UCSD-AML1 (cell line): ENCODE measurements around the gene CDH11.

Experiments
- DNase-seq: peaks from one replicate; lab custom pipeline; 2025; ENCODE audit not compliant: unreplicated experiment; lab: John Stamatoyannopoulos, UW

The CDH11 gene

GRCh38 chr16:64982581-64982980, 139.3 kb downstream of the CDH11 start:
- DNase-seq = no peak

- no peak for DNase-seq
These were observed 140.1 kb downstream of the CDH11 start for GRCh38 chr16:64981568-64982281.

GRCh38 chr16:64977206-64977920, 144.5 kb downstream of the CDH11 start:
- DNase-seq = no peak

DNA sequence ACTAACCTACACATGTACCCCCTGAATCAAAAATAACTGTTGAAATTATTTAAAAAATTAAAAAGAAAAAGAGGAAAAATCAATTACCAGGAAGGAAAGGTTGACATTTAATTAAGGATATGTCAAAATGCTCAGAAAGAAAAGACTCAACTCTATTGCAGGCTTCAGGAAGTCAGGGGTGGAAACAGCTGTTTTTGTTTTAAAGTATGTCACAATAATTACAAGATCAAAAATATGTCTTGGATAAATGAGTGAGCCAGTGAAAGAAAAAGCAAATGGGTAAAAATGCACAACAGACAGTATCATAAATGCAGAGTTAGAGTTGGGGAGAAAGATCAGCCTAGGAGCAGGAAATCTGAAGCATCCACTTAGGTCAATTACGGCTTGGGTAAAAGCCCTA, 146.0 kb downstream of the CDH11 start:
- no peak for DNase-seq

GRCh38 chr16:64974381-64974780, 147.5 kb downstream of the CDH11 start:
- DNase-seq = no peak

DNA sequence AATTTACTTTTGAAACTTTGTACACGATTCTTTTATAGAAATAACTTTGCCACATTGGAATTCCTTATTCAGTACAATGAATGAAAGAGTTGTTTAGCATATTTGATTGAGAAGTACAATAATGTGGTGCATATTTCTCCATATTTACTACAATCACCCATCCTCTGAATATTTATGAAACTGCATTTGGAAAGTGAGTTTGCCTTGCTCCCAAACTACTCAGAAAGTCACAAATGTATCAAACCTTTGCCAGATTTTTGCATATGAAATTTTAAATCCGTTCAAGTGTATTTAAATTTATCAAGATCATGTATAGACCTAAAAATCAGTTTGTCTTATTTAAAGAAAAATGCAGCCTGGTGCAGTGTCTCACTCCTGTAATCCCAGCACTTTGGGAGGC, 148.7 kb downstream of the CDH11 start:
- no peak for DNase-seq

GRCh38 chr16:64971171-64971570, 150.7 kb downstream of the CDH11 start:
- no peak for DNase-seq

DNA sequence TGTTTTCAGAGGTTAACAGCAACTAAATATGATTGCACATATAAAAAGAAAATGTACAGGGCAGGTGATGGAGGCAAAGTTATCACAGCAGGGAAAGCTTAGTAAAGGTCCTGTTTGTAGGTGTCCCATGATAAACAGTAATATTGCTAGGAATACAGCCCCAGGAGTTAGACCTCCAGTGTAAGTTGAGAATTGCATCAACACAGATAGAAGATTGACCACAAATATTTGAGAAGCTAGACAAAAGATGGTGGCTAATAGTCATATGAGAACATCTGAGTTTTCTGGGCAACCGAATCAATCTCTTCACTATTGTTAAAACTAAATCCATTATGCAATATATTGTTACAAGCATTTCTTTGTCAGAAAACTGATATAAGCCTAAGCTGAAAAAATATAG, 152.6 kb downstream of the CDH11 start:
- DNase-seq = no peak

- DNase-seq = no peak
These were observed 153.3 kb downstream of the CDH11 start for GRCh38 chr16:64968539-64968938.

DNA sequence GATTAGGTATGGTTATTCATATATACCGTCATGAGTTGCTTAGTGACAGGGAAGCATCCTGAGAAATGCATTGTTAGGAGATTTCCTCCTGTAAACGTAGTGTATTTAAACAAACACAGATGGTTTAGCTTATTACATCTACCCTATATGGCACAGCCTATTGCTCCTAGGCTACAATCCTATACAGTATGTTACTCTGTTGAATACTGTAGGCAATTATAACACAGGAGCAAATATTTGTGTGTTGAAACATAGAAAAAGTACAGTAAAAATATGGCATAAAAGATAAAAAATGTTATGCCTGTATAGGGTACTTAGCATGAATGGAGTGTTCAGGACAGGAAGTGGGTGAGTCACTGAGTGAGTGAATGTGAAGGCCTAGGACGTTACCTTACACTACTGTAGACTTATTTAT, 157.7 kb downstream of the CDH11 start:
- DNase-seq = no peak

DNA sequence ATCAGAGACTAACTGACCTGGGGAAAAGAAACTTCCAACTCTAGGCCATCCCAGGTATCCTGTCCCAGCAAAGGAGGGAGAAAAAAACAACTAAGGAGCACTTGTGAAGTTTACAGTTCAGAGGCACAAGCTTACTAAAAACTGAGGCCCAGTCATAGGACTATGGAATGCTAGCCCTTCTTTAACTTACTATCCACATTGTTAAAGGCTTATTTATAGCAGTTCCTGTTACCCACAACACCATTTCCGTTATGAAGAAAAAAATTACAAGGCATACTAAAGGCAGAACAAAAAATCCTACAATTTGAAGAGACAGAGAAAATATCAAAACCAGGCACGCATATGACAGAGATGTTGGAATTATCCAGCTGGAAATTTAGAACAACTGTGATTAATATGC, 159.1 kb downstream of the CDH11 start:
- no peak for DNase-seq

DNA sequence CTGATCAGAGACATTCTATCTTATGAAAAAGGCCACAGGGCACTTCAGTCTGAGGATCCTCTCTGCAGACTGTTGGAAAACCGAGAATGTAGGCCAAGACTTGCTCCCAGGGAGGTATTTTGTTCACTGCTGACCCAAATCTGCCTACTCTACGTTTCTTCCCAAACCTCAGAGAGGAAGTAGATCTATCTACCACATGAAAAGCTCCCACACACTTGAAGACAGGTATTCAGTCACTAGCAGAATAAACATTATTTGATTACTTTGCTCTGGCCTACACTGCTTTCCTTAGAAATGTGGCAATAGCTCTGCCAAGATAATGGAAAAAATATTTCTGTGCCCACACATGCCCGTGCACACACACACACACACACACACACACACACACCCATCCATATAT, 164.6 kb downstream of the CDH11 start:
- DNase-seq = no peak

GRCh38 chr16:64952177-64952576, 169.7 kb downstream of the CDH11 start:
- no peak for DNase-seq

DNA sequence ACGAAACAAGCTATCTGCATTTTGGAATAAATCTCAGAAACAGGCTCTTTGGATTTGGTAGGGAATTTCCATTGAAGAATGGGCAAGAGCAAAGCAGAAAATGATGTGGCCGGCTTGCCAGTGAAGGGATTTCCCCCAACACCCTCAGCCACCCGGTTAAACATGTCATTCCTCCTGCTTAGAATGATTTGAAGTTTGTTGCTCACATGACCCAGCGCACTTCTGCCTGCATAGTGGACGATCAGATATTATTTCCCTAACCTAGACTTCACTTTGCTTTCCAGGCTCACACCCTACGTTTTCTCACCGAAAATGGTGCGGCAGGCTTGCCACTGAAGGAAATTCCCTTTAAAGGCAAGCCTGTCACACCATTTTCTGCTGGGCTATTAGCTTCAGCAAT, 170.7 kb downstream of the CDH11 start:
- DNase-seq = no peak

DNA sequence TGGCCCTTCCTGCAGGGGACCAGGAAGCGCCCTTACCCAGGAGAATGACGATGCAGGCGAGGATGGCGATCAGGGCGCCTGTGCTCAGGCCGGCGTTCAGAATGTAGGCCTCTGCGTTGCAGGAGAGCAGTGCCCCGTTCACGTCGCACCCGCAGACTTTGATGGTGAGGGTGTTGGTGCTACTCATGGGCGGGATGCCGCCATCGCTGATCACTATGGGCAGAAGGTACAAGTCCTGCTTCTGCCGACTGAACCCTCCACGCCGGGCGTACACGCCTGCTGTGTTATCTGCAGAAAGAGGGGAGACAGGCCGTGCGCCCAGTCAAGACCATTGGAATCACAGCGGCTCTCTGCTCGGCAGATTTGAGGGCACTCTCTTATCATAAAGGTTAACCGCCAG, 171.1 kb downstream of the CDH11 start:
- no peak for DNase-seq

GRCh38 chr16:64950262-64950661, 171.6 kb downstream of the CDH11 start:
- DNase-seq = no peak

DNA sequence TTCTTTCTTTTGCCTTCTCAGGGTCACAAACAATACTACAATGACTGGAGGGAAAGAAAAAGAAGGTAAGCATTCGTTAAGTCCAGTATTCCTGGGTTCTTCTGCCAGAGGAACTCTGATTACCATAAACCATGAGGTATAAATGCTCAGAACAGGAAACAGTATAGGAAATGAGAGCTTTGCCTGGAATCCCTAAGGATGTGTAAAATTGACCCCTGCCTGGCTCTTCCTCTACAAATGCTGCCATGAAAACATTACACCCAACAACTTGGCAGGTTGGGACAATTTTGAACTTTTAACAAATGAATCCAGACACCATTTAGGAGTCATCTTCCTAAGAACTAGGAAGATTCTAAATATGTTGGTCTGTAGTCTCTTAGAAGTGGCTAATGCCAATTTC, 173.8 kb downstream of the CDH11 start:
- DNase-seq = no peak

DNA sequence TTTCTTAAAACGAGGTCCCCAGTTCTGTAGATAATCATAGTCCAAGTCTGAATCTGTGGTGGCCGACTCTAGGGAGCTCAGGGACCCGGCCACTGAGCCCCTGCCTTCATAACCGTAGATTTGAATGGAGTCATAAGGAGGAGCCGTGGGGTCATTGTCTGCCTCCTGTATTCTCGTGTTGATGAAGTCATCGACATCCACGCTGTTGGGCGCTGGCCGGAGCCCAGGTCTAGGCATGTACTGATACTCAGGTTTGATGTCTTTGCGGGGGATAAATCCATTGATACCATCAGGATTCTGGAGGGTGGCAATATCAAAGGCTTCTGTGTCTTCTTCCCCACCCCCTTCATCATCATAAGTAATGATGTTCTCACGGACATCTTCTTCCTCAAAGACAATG, 174.2 kb downstream of the CDH11 start:
- no peak for DNase-seq

DNA sequence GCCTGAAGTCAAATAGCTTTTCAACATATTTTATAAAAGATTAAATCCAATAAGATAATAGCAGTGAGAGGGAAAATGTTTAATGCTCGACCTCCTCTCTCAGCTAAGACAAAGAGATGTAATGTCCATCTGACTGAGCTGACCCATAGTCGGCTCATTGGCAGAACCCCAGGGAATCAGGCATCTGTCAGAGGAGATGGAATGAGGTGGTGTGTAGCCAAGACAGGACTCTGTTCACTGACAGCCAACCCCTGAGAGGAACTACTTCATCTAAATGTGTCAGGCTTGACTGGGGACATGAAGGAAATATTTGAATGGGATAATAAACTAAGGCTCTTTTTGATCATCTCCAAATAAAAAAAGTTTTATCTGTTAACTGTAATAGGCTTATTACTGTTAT, 188.0 kb downstream of the CDH11 start:
- DNase-seq = no peak

GRCh38 chr16:64926476-64926875, 195.4 kb downstream of the CDH11 start:
- DNase-seq = no peak

DNA sequence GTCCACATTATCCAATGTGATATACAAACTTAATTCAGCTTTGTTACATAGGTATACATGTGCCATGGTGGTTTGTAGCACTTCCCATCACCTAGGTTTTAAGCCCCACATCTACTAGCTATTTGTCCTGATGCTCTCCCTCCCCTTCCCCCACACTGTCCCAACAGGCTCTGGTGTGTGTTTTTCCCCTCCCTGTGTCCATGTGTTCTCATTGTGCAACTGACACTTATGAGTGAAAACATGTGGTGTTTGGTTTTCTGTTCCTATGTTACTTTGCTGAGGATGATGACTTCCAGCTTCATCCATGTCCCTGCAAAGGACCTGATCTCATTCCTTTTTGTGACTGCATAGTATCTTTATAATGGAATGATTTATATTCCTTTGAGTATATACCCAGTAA, 196.7 kb downstream of the CDH11 start:
- no peak for DNase-seq

DNA sequence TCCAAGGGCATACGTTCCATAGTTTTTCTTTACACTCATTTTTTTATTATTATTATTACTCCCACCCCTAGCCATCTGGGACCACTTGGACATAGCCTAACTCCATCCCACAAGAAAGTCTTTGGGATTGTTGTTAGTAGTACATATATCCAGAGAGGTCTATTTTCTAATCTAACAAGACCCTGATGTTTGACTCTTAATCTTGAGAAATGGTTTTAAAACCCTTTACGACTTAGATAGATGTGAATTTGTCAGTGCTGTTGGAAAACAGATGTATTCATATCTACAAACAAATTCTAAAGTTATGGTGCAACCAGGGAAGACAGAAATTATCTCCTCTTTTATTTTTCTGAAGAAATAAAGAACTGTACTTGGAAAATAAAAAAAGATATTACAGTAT, 197.8 kb downstream of the CDH11 start:
- DNase-seq = no peak
